GM12892 (cell line): Measurements from ENCODE around the gene EXOC4.
"Not testable (repeated sequence)": the region's sequence is repeated elsewhere in the genome, so short reads cannot be mapped to it uniquely, and the experiment has no call there.

Source experiments
- POLR2A ChIP-seq: IDR thresholded peaks from 2 replicates; pipeline ENCODE4 v1.6.1; 2011; ENCODE audit warnings: low read depth, low read length, control low read depth
- TAF1 ChIP-seq: IDR thresholded peaks from 2 replicates; pipeline ENCODE4 v1.6.1; 2011; ENCODE audit warnings: low read depth, mild to moderate bottlenecking, control low read depth, low read length, borderline replicate concordance

GRCh38 chr7:133994100-133994499, 741.2 kb downstream of the EXOC4 start:
- TF ChIP-seq POLR2A, TAF1: not testable (repeated sequence)
